ENCODE data around the gene KCNJ5.

Gene KCNJ5

DNA sequence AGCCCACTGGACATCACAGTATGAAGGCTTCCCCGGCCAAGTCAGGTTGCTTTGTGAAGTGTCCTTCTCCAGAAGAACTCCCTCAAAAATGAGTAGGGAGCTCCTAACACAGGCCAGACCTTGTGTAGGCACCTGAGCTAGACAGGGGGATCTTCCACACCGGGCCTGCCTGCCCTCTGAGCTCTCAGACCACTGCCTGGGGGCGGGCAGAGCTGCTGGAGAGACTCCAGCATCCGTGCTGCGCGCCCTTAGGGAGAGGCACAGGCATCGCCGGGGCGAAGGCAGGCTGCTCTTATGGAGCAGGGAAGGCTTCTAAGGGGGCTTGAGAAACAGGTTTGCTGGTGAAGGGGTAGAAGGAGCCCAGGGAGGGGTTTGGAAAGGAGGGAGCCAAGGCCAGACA, 4.4 kb downstream of the KCNJ5 start:
- TF ChIP-seq CTCF (IDR thresholded peaks at IDR 0.05), result no peak
- H3K4me3 Mint-ChIP-seq, result no peak overlapping the region
- no peaks in the 10 kb centered on the region for H3K36me3 Mint-ChIP-seq (ENCODE audit: low read depth)
- DNase-seq, result no peak
- peaks cover 49% of the 10 kb centered on the region for H3K27me3 Mint-ChIP-seq (ENCODE audit: low read depth, poor library complexity)
- H3K9me3 Mint-ChIP-seq, result no peaks in the 10 kb centered on the region
- peak overlapping the region; percentile 38 for H3K27ac Mint-ChIP-seq
- peaks cover 38% of the 10 kb centered on the region for H3K4me1 Mint-ChIP-seq

DNA sequence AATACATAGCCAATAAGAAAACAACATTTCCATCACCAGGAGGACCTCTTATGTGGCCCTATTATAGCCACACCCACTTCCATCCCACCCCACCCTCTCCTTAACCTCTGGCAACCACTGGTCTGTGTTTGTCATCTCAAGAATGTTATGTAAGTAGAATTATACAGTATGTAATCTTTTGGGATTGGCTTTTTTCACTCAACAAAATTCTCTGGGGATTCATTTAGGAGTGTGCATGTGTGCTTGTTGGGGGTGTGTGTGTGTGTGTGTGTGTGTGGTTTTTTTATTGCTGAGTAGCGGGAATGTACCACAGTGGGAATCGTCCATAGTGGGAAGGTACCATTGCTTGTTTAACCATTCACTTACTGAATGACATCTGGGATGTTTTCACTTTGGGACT, 5.2 kb downstream of the KCNJ5 start:
- no peak for TF ChIP-seq CTCF (IDR thresholded peaks at IDR 0.05)
- no peak overlapping the region for H3K27ac Mint-ChIP-seq
- DNase-seq, result no peak
- peaks cover 34% of the 10 kb centered on the region for H3K4me1 Mint-ChIP-seq
- H3K4me3 Mint-ChIP-seq, result no peak overlapping the region
- H3K36me3 Mint-ChIP-seq (ENCODE audit: low read depth), result no peaks in the 10 kb centered on the region
- peaks cover 51% of the 10 kb centered on the region for H3K27me3 Mint-ChIP-seq (ENCODE audit: low read depth, poor library complexity)
- no peaks in the 10 kb centered on the region for H3K9me3 Mint-ChIP-seq

DNA sequence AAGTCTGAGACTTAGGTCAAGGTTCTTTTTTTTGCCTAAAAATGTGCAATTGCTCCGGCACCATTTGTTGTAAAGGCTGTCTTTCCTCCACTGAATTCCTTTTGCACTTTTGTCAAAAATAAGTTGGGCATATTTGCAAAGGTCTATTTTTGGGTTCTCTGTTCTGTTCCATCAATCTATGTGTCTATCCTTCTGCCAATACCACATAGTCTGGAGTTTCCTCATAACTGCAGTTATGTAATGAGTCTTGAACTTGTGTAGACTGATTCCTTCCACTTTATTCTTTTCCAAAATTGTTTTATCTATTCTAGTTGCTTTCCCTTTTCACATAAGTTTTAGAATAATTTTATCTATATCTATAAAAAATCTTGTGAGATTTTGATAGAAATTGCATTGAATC, 6.7 kb downstream of the KCNJ5 start:
- H3K4me1 Mint-ChIP-seq, result peaks cover 34% of the 10 kb centered on the region
- peaks cover 56% of the 10 kb centered on the region for H3K27me3 Mint-ChIP-seq (ENCODE audit: low read depth, poor library complexity)
- H3K9me3 Mint-ChIP-seq, result no peaks in the 10 kb centered on the region
- TF ChIP-seq CTCF (IDR thresholded peaks at IDR 0.05), result no peak
- no peak overlapping the region for H3K4me3 Mint-ChIP-seq
- H3K27ac Mint-ChIP-seq, result no peak overlapping the region
- DNase-seq, result no peak
- H3K36me3 Mint-ChIP-seq (ENCODE audit: low read depth), result no peaks in the 10 kb centered on the region

GRCh38 chr11:128898580-128899344, 7.6 kb downstream of the KCNJ5 start:
- DNase-seq, result no peak
- H3K9me3 Mint-ChIP-seq, result no peaks in the 10 kb centered on the region
- peaks cover 38% of the 10 kb centered on the region for H3K4me1 Mint-ChIP-seq
- H3K36me3 Mint-ChIP-seq (ENCODE audit: low read depth), result no peaks in the 10 kb centered on the region
- peaks cover 62% of the 10 kb centered on the region for H3K27me3 Mint-ChIP-seq (ENCODE audit: low read depth, poor library complexity)
- H3K4me3 Mint-ChIP-seq, result no peak overlapping the region
- H3K27ac Mint-ChIP-seq, result no peak overlapping the region
- no peak for TF ChIP-seq CTCF (IDR thresholded peaks at IDR 0.05)

- peaks cover 76% of the 10 kb centered on the region for H3K27me3 Mint-ChIP-seq (ENCODE audit: low read depth, poor library complexity)
- no peaks in the 10 kb centered on the region for H3K36me3 Mint-ChIP-seq (ENCODE audit: low read depth)
- no peak for TF ChIP-seq CTCF (IDR thresholded peaks at IDR 0.05)
- no peak for DNase-seq
- H3K4me1 Mint-ChIP-seq, result peaks cover 37% of the 10 kb centered on the region
- H3K27ac Mint-ChIP-seq, result no peak overlapping the region
- no peak overlapping the region for H3K4me3 Mint-ChIP-seq
- H3K9me3 Mint-ChIP-seq, result no peaks in the 10 kb centered on the region
These were observed 9.3 kb downstream of the KCNJ5 start for GRCh38 chr11:128900468-128900867.

All from nephron progenitor cell (in vitro differentiated cells).